CD4-positive, alpha-beta T cell treated with Interferon gamma for 1 hour (primary cell): ENCODE results near the gene GIGYF2.
"Not testable (repeated sequence)": the region's sequence is repeated elsewhere in the genome, so short reads cannot be mapped to it uniquely, and the experiment has no call there.

ENCODE experiments used
- DNase-seq: peaks from one replicate; pipeline ENCODE4 v3.0.0-alpha.2; 2020

Gene GIGYF2

DNA sequence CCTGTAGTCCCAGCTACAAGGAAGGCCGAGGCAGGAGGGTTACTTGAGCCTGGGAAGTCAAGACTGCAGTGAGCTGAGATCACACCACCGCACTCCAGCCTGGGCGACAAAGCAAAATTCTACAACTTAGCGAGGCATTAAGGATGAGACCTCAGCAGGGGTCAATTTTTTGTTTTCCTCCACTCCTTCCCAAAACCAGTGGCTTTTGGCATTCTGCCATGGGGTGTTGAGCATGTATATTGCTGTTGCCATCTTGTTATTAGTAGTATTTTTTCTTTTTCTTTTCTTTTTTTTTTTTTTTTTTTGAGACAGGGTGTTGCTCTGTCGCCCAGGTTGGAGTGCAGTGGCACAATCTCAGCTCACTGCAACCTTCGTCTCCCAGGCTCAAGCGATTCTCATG, 8.9 kb upstream of the GIGYF2 start:
- DNase-seq = no peak

- DNase-seq = no peak
Measured at GRCh38 chr2:232689152-232689910, 7.8 kb upstream of the GIGYF2 start.

DNA sequence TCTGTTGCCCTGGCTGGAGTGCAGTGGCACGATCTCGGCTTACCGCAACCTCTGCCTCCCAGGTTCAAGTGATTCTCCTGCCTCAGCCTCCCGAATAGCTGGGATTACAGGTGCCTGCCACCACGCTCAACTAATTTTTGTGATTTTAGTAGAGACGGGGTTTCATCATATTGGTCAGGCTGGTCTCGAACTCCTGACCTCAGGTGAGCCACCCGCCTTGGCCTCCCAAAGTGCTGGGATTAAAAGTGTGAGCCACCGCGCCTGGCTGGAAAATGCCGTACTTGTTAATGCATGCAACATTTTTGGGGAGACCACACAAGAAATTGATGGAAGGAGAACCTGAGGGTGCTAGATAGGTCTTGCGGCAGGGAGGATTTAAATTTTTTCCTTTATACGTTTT, 6.0 kb upstream of the GIGYF2 start:
- not testable (repeated sequence) for DNase-seq

GRCh38 chr2:232693344-232693743, 3.8 kb upstream of the GIGYF2 start:
- no peak for DNase-seq

GRCh38 chr2:232696609-232697058, 497 bp upstream of the GIGYF2 start:
- DNase-seq = no peak

GRCh38 chr2:232697807-232698110, 628 bp downstream of the GIGYF2 start:
- DNase-seq = no peak

DNA sequence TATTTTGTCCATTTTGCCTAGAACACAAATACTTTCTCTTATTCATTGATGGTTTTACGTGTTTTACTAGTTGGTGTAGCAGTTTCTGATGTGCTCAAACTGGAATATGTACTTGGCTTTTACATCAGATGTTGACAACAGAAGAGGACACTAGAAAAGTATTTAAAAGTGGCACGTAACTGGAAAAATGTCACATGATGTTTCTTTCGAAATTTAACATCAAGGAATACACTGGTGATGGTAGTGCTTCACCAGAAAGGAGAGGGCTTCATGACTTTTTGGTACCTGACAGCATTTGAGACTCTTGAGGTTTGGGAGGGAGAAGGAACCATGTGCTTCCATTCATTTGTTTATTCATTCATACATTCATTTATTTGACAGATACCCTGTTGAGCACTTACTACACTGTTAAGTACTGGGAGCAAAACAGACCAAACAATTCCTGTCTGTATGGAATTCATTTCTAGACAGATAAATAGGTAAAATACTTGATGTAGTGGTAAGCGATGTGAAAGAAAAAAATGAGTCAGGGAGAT, 1.5 kb downstream of the GIGYF2 start:
- no peak for DNase-seq

GRCh38 chr2:232699110-232699509, 2.0 kb downstream of the GIGYF2 start:
- DNase-seq = no peak

DNA sequence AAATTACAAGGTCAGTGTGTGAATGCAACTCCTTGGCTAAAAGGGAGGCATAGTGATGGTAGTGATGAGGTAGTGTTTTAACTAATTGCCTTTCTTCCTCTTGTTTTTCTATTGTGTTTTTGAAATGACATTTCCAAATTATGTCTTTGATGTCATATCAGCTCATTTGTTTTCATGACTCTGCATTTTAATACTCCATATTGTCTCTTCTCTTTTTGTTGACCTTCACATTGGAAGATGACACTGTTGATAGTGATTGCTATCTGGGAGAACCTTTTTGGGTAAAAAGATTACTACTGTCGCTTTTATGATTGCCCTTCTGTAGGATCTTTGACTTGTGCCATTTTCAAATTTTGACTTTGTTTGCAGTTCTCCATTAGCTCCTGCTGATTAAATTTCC, 3.0 kb downstream of the GIGYF2 start:
- DNase-seq = no peak

GRCh38 chr2:232707076-232707475, 9.9 kb downstream of the GIGYF2 start:
- DNase-seq = no peak

GRCh38 chr2:232713505-232713904, 16.4 kb downstream of the GIGYF2 start:
- DNase-seq = no peak

DNA sequence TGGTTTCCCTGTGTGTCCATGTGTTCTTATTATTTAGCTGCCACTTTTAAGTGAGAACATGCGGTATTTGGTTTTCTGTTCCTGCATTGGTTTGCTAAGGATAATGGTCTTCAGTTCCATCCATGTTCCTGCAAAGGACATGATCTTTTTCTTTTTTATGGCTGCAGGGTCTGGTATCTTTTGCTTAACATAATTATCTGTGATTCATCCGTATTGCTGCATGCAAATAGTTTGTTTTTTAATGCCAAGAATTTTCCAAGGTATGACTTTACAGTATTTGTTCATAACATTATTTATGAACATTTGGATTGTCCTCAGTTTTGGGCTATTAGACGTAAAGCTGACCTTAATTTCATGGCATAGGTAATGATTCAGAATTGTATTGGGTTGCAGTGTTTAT, 17.8 kb downstream of the GIGYF2 start:
- no peak for DNase-seq

- DNase-seq = not testable (repeated sequence)
Measured at GRCh38 chr2:232720056-232720455, 22.9 kb downstream of the GIGYF2 start.

DNA sequence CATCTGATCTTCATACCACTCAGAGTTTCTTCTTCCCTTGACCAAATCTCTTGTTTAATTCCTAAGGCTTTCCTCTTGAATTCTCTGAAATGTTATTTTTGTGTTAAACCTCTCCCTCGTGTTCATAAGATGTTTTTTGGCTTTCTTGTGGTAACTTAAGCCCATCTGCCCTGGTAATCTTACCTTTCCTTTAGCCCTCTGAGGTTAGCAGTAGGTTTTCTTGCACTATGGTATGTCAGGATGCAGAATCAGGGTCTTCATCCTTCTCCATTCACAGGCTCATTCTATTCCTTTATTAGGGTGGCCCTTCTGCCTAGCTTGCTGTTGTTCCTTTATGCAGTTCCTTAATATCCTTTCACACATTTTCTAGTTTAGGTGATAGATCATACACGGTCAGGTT, 24.1 kb downstream of the GIGYF2 start:
- no peak for DNase-seq

DNA sequence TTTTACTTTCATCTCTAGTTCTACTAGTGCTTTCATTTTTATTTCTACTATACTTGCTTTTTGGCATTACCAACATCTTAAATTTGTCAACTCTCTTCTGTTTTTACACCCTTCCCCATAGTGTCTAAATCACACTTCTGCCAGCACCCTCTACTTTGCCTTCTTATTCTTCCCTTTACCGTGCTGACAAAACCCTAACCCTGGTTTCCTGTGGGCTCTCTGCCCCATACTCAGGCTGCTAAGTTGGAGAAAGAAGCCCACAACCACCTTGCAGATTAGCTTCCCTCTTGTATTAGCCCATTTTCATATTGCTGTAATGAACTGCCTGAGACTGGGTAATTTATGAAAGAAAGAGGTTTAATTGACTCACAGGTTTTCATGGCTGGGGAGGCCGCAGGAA, 24.8 kb downstream of the GIGYF2 start:
- DNase-seq = no peak

DNA sequence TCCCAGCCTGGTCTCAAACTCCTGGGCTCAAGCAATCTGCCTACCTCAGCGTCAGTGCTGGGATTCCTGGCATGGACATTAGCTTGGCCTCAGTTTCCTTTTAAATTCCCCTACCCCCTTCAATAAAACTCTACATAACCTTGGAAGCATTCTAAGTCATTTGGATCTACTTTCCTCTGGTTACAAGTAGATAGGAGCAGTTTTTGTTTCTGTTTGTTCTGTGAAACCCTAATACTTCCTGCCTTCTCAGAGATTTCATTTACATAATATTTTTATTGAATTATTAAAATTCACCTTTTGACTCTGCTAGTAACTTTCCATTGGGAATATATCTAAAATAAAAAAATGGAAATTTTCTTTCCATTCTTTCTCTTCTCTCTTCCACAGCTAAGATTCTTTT, 25.9 kb downstream of the GIGYF2 start:
- no peak for DNase-seq

DNA sequence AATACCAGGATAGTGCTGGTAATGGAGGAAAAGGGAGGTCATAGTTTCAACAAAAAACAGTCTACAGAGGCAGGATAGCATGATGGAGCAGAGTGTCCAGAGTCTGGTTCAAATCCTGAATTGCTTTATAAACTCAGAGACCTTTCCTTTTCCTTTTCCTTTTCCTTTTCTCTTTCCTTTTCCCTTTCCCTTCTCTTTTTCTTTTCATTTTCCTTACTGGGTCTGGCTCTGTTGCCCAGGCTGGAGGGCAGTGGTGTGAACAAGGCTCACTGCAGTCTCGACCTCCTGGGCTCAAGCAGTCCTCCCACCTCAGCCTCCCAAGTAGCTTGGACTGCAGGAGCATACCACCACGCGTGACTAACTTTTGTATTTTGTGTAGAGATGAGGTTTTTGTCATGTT, 31.7 kb downstream of the GIGYF2 start:
- DNase-seq = no peak

DNA sequence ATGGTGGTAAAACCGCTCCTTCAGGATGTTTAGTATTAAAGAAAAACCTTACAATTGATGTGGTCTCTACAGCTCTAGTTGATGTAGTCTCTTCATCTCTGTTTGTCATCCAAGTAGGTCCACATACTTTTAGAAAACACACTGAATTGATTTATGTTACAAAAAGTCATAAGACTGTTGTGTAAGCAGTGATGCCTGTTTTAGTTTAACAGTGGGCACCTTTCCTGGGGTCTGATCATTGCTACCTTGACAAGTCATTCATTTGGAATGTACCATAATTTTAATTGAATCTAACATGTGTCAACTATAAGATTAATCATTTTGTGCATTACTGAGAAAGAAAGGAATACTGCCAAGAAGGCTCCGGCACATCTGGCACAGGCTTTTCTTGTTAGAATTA, 34.3 kb downstream of the GIGYF2 start:
- DNase-seq = no peak

DNA sequence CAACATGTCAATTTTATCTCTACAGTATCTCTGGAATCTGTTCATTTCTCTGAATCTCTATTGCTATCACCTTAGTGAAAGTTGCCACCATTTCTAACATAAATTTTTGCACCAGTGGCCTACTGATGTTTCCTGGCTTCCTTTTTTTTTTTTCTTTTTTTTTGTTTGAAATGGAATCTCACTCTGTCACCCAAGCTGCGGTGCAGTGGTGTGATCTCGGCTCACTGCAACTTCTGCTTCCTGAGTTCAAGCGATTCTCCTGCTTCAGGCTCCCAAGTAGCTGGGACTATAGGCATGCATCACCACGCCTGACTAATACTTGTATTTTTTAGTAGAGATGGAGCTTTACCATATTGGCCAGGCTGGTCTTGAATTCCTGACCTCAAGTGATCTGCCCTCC, 44.2 kb downstream of the GIGYF2 start:
- DNase-seq = no peak

DNA sequence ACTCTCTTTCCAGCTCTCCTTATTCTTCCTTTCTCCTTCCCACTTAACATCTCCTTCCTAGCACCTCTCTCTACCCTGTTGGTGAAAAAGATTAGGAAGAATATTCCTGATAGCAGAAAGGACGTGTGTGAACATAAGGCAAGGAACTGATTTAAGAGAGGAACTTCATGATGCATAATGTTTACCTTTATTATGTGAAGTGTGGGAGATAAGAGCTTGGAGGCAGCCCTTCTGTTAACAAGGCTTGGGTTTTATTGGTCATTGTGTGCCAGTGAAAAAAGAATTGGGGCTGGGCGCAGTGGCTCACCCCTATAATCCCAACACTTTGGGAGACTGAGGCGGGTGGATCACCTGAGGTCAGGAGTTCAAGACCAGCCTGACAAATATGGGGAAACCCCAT, 44.8 kb downstream of the GIGYF2 start:
- DNase-seq = no peak

DNA sequence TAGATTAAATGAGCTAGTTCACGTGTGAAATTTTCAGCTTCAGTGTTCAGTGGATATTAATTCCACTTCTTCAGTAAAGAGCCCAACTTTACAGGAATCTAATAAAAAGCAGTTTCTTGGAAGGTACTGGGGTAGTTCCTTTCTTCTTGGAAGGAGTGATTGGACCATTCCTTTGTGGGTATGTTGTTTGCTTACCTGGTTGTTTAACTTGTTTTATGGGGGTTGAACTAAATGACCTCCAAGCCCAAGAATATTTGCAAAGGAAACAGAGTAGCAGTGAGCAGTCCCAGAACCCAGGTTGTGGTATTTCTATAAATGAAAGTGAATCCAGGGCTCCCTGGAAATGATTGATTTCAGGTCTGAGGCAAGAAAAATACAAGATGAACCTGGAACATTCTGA, 47.8 kb downstream of the GIGYF2 start:
- no peak for DNase-seq

DNA sequence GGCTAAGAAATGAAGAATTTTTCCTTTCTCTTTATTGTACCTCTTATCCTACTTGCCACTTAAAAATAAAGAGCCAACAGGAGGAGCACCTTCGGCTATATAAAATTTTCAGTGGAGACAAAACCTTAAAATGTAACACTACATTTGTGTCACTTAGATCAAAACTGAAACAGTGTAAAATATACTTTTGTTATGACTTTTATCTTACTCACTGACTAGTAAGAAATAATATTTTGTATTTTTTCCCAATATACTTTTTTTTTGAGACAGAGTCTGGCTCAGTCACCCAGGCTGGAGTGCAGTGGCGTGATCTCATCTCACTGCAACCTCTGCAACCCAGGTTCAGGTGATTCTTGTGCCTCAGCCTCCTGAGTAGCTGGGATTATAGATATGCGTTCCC, 50.9 kb downstream of the GIGYF2 start:
- DNase-seq = no peak

DNA sequence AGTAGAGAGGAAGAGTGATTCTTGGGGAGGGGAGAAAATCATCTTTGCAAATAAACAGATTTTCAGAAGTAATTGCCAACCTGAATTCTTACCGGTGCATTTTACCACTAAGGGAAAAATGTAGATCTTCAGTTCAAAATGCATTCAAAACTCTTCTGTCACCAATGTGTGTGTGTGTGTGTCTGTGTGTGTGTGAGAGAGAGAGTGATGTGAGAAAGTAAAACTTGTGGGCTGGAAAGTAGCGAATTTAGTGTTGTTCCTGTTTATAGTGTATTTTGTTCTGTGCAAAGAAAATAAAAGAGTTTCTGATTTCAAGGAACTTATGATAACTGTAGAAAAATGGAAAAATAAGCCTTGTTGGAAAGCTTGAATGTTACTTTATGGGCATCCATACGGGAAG, 52.2 kb downstream of the GIGYF2 start:
- DNase-seq = no peak

GRCh38 chr2:232750135-232750671, 53.1 kb downstream of the GIGYF2 start:
- no peak for DNase-seq

- DNase-seq = no peak
Measured at GRCh38 chr2:232757905-232758304, 60.8 kb downstream of the GIGYF2 start.
